PFSK-1 (cell line): Measurements from ENCODE around the gene COQ9.

Source experiments
- POLR2AphosphoS5 ChIP-seq: IDR thresholded peaks from 2 replicates; pipeline ENCODE4 v1.6.1; 2012; ENCODE audit warnings: low read depth, mild to moderate bottlenecking, control low read depth, low read length, moderate library complexity
- SIN3A ChIP-seq: IDR thresholded peaks from 2 replicates; pipeline ENCODE4 v1.6.1; 2012; ENCODE audit warnings: mild to moderate bottlenecking, low read length, moderate library complexity, borderline replicate concordance; ENCODE audit not compliant: insufficient read depth

DNA sequence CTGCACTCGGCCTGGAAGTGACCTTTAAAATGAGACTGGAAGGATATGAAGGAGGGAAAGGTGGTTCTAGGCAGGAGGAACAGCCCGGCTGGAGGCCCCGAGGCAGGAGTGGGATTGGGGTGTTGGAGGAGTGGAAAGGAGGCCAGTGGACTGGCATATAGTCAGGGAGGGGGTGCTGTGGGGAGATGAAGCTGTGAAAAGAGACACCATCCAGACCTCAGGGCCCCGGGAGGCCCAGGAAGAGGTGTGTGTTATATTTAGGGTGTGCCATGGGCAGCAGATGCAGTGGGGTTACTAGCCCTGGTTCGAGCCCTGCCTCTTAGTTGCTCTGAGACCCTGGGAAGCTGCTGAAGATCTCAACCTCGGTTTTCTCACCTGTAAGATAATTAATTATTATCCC, 57.9 kb downstream of the COQ9 start:
- TF ChIP-seq POLR2AphosphoS5 (no peak), SIN3A (no peak)
